ENCODE measurements around the gene PIGBOS1.
"Not testable (repeated sequence)": the region's sequence is repeated elsewhere in the genome, so short reads cannot be mapped to it uniquely, and the experiment has no call there.

PIGBOS1 gene

GRCh38 chr15:55318588-55319494, at the start of gene PIGBOS1, which contains the start of gene PIGB:
TSS of gene PIGBOS1 (minus strand) at chr15:55319123. CDS start at chr15:55317792, 1,331 bp downstream.
TSS of gene PIGB (plus strand) at chr15:55319222. CDS start at chr15:55319251, 29 bp downstream.
- DNase-seq, result peak; percentile 90

DNA sequence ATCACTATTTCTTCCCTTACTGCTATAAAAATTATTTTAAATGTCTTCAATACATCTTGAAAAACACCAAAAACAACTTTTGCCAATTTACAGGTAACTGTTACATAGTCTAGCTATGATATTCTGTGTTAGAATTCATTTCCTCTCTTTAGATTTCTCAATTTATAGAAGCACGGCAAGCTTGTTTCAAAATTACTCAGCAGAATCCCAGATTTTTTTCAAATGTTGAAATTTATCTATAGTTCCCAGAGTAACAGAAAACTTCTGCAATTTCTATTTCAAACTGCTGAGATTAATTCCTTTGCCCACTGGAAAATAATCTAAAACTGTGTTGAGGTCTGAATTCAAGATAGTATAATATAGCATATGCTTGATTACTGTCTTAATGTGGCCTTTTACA, 48.1 kb upstream of the PIGBOS1 start:
- no peak for DNase-seq

DNA sequence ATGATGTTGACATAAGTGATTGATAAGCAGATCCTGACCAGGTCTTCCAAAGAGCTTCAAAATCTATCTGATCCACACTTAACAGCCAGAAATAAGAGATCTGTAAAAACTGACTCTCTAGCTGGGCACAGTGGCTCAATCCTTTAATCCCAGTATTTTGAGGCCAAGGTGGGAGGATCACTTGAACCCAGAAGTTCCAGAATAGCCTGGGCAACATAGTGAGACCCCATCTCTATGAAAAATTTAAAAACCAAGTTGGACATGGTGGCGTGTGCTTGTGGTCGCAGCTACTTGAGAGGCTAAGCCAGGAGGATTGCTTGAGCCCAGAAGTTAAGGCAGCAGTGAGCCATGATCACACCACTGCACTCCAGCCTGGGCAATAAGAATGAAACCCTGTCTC, 43.7 kb upstream of the PIGBOS1 start:
- DNase-seq, result no peak

DNA sequence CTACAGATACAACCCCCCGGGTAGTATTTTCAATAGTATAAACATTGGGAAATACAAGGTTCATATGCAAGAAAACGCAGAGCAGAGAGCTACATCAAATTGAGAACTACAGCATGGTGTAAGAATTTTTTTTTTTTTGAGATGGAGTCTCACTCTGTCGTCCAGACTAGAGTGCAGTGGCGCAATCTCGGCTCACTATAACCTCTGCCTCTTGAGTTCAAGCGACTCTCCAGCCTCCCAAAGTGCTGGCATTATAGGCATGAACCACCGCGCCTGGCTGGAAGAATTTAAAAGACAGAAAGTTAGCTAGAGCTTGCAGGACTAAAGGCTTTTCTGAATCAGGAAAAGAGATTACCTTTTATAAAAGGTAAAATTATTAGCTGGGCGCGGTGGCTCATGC, 42.1 kb upstream of the PIGBOS1 start:
- DNase-seq, result no peak

DNA sequence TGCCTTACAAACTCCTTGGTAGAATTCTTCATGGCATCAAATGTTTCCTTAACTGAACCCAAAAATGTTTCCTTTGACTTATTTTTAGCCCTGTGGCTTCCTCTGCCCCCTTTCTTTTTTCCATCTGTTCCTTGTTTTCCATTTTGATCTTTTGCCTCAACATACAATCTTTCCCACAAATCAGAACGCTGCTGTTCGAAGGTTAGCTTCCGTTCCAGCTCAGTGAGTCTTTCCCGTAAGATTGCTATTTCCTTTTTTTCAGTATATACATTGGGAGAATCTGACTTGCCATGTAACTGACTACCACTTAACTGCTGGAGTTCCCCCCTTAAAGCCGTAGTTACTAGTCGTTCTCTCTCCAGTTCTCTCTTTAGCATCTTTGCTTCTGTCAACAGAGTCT, 41.3 kb upstream of the PIGBOS1 start:
- DNase-seq, result peak; percentile 5

DNA sequence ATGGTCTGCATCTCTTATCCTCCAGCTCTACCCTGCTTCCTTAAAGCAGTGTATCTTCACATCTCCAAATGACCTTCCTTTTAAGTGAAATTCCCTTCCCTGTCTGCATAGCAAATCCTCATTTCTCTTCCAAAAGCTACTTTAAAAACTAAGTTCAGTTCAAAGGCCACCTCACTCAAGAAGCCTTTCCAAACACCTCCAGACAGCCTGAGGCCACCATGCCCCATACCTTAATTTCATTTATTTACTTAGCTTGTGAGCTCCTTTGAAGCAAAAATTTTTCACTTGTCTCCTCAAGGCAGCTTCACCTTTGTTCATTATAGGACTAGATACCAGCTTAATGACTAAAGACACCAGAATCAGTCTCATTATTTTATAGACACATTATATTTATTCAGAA, 39.5 kb upstream of the PIGBOS1 start:
- DNase-seq, result no peak

DNA sequence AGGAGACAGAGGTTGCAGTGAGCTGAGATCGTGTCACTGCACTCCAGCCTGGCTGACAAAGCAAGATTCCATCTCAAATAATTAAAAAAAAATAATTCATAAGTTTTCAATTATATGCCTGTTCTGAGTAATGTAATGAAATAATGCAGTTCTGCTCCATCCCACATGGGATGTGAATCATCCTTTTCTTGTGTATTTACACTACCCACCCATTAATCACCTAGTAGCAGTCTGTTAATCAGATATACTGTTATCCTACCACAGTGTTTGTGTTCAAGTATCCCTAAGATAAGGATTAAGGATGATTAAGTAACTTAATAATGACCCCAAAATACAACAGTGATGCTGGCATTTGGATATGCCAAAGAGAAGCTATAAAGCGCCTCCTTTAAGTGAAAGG, 38.9 kb upstream of the PIGBOS1 start:
- peak; percentile 64 for DNase-seq

DNA sequence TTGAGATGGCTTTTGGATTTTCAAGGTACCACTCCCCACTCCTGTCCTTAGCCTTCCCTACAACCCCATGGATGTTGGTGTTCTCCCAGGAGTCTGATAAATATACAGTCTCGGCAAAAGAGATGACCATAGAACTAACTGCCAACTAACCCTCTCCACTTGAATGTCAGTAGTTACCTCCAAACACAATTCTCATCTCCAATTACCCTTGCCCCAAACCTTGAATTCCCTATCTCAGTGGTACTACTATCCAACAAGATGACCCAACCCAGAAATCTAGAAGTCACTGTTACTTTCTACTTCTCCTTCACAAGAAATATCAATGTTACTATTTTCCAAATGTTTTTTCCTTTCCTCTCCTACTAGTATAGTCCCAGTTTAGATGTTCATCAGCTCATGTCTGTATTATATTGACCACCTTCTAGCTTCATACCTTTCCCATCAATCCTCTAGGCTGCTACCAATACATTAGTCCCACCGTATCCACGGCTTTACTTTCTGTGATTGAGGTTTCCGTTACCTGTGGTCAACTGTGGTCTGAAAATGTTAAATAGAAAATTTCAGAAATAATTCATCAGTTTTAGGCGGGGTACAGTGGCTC, 38.2 kb upstream of the PIGBOS1 start:
- no peak for DNase-seq

DNA sequence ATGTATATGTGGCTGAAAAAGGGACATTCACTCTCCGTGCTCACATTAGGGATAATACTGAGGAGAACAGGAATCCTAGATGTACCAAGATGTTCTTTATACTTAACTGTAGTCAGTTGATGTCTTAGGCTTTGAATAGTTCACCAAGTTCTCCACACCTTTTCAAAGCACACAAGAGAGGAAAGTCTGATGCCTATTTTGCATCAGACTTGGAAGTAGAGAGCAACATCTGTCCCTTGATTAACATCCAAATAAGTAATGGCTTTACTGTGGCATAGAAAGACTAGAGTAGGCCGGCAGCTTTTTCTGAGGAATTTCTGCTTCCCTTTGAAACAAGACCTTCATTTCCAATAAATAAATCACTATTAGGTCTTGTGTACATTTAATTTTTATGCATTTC, 34.1 kb upstream of the PIGBOS1 start:
- no peak for DNase-seq

DNA sequence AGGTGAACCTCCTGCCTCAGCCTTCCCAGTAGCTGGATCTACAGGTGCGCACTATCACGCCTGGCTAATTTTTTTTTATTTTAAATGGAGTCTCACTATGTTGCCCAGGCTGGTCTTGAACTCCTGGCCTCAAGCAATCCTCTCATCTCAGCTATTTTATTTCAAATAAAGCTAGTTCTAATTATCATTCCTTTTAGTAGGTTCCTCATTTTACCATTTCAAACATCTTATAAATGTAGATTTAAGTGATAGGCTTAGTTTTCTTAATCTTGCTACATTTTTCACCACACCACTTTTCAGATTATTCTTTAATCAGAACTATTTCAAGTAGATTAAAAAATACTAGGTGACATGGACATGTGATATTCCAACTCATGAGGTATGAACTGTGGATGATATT, 30.4 kb upstream of the PIGBOS1 start:
- no peak for DNase-seq

- DNase-seq, result no peak
Observed at GRCh38 chr15:55348281-55348778, 29.4 kb upstream of the PIGBOS1 start.

- peak; percentile 23 for DNase-seq
Observed at GRCh38 chr15:55344206-55344605, 25.3 kb upstream of the PIGBOS1 start.

DNA sequence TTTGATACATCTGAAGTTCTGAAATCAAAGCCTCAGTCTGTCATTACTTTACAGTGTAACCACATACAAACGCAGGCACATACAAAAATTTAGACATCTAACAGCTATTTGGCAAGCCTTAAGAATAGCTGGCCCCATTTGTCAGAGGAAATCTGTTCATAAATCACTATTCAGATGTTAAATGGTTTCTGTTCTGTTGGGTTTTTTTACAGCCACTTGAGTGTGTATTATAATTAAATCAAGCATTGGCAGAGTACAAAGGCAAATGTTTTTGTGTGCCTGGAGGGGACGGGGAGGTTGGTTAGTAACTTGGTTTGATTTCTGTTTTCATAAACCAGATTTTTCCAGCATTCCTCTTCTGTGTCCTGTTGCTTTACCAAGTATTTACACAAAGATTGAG, 24.2 kb upstream of the PIGBOS1 start:
- peak; percentile 13 for DNase-seq

DNA sequence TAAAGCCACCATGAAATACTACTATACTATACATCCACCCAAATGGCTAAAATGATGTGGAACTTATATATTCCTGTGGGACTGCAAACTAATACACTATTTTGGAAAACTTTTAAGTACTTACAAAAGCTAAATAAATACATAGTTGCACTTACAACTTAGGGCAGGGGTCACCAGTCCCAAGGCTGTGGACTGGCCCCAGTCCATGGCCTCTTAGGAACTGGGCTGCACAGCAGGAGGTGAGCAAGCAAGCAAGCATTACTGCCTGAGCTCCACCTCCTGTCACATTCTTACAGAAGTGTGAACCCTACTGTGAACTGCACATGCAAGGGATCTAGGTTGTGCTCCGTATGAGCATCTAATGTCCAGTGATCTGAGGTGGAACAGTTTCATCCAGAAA, 18.2 kb upstream of the PIGBOS1 start:
- DNase-seq, result no peak

DNA sequence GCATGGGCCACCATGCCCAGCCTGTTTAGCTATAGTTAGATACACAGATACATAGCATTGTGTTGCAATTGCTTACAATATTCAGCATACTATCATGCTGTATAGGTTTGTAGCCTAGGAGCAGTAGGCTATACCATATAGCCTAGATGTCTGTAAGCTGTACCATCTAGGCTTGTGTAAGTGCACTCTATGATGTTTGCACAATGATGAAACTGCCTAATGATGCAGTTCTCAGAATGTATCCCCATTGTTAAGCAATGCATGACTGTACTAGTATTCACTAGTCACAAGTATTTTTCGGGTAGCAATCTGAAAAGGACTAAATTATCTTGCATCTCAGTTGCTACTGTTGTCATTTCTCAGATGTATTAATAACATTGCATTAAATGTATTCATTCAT, 16.1 kb upstream of the PIGBOS1 start:
- DNase-seq, result no peak

GRCh38 chr15:55334371-55334770, 15.4 kb upstream of the PIGBOS1 start:
- no peak for DNase-seq

DNA sequence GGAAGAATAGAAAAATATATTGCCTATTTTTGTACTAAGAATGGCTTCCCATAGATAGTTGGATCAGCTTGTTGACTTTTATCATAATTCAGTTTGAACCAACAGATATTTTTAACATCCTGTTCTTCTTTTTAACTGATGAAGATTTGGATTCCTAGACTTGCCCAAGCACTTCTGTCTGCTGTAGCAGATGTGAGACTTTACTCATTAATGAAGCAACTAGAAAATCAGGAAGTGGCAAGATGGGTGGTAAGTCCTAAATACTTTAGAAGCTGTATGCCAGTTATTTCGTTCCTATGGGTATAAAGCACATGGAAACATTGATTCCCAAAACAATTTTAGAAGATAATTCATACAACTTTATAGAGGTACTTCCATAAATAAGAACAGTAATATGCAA, 8.5 kb upstream of the PIGBOS1 start:
- no peak for DNase-seq

- no peak for DNase-seq
Observed at GRCh38 chr15:55322467-55322866, 3.5 kb upstream of the PIGBOS1 start.

DNA sequence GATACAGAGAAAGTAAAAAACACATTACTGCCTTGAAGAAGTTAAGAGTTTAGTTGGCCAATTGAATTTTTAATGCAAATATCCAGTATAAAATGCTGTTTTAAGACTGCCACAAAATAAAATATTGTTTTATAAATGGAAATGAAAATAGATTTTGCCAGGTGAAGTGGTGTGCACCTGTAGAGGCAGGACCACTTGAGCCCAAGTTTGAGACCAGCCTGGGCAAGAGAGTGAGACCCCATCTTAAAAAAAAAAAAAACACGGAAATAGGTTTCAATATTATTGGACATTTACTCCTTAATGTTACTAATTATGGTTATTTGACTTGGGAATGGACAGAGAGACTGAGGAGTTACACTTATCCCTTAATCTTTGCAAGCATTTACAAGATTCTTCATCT, 2.0 kb upstream of the PIGBOS1 start:
- no peak for DNase-seq

DNA sequence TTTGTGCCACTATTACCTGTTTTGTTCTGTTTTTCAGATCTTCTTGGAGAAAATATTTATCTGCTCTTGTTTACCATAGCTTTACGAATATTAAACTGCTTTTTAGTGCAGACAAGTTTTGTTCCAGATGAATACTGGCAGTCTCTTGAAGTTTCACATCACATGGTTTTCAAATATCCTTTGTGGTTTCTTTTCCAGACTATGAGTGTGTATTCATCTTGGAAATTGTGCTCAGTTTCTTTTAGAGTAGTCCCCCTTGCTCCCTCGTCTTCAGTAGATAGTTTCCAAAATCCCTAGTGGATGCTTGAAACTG, 1.3 kb upstream of the PIGBOS1 start:
- DNase-seq, result no peak

DNA sequence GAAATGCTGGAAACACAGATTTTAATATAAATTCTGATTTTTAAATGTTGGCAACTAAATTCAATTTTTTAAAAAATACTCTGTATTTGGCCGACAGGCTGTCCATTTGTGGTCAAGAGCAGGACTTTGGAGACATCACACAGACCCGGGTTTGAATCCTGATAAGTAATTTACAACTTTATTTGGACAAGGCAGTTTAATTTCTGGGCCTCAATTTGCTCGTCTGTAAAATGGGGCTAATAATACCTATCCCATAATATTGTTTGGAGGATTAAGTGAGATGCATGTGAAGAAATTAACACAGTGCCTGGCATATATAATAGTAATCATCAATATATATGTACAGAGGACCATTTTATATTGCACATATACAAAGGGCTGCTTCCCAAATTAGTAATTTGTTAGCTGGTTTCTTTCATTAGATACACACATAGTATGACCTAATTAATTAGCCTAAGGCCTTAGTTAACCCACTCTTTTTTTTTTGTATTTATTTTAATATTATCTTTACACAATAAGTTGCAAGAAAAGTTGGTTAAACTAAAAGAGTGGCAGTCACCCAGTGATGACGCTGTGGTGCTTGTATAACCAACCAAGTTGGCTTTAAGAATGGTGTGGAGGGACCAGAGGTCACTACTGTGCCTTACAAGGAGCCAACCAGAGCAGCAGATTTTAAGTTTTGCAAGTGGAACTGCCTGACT, 764 bp upstream of the PIGBOS1 start:
- DNase-seq, result no peak

DNA sequence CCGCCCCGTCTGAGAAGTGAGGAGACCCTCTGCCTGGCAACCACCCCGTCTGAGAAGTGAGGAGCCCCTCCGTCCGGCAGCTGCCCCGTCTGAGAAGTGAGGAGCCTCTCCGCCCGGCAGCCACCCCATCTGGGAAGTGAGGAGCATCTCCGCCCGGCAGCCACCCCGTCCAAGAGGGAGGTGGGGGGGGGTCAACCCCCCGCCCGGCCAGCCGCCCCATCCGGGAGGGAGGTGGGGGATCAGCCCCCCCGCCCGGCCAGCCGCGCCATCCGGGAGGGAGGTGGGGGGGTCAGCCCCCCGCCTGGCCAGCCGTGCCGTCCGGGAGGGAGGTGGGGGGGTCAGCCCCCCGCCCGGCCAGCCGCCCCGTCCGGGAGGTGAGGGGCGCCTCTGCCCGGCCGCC, 16.1 kb downstream of the PIGBOS1 start:
- DNase-seq, result not testable (repeated sequence)

DNA sequence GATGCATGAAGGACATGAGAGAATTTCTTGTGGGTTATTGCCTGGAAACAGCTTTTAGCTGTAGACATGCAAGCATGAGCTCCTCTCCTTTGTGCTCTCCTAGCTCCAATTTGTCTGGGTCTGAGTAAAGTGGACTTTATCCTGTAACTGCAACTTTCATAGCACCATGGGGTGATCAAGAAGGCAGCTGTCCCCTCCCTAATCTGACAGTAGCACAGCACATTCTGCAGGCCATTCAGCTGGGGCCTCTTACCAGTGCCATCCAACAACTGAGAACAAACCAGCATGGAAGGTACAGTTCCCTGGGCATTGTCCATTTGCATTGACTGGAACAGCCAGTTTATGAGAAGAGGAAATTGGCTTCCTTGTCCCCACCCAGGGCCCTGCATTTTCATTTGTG, 21.6 kb downstream of the PIGBOS1 start:
- no peak for DNase-seq

- DNase-seq, result peak; percentile 80
Observed at GRCh38 chr15:55290528-55291057, 28.3 kb downstream of the PIGBOS1 start.
